Upper lobe of left lung (tissue), 6 donors: ENCODE results near the gene DOCK4. TPM values are rescaled to one million over a fixed set of nuclear protein-coding genes. Genes with fewer than 3 reads are reported as not detected.
A peak's percentile ranks its signal among the peaks of the same experiment; 100 is the strongest.

Experiments
- ATAC-seq, 2 donors: fragments of 200-7000 bp; cut with Tn5 transposase; one replicate each; pipeline ENCODE4 v1.9.1; 2022; ENCODE audit warnings: mild to moderate bottlenecking in 2 of 2, moderate library complexity in 2 of 2; ENCODE audit not compliant: low FRiP score in 2 of 2
- DNase-seq, 2 donors: peaks; one replicate each; pipeline ENCODE4 v3.0.0-alpha.2; 2019 to 2020
- H3K27ac ChIP-seq, 4 donors: fragments of 200-600 bp; sonication (generic); one replicate each; pipeline ENCODE4 v1.5.1; 2016 to 2019
- H3K27me3 ChIP-seq, 4 donors: fragments of 200-600 bp; sonication (generic); one replicate each; pipeline ENCODE4 v1.5.1; 2017 to 2019
- H3K36me3 ChIP-seq, 4 donors: fragments of 200-600 bp; sonication (generic); one replicate each; pipeline ENCODE4 v1.5.1; 2016 to 2019
- H3K4me1 ChIP-seq, 4 donors: fragments of 200-600 bp; sonication (generic); one replicate each; pipeline ENCODE4 v1.5.1; 2018 to 2019
- H3K4me3 ChIP-seq, 4 donors: fragments of 200-600 bp; sonication (generic); one replicate each; pipeline ENCODE4 v1.5.1; 2017 to 2019; ENCODE audit warnings: mild to moderate bottlenecking in 2 of 4, moderate library complexity in 1 of 4
- H3K9me3 ChIP-seq, 4 donors: fragments of 200-600 bp; sonication (generic); one replicate each; pipeline ENCODE4 v1.5.1; 2018 to 2019
- EP300 ChIP-seq, 4 donors: sonication (generic); formaldehyde crosslinking; IDR thresholded peaks; one replicate each; pipeline ENCODE4 v1.5.1; 2017; ENCODE audit warnings: antibody characterized with exemption in 4 of 4, control low read depth in 2 of 4
- POLR2A ChIP-seq, 4 donors: fragments of 450-650 bp; IDR thresholded peaks; one replicate each; pipeline ENCODE4 v1.5.1; 2016 to 2017; ENCODE audit warnings: antibody characterized with exemption in 4 of 4, mild to moderate bottlenecking in 2 of 4
- POLR2AphosphoS5 ChIP-seq, 2 donors: sonication (generic); formaldehyde crosslinking; IDR thresholded peaks; one replicate each; pipeline ENCODE4 v1.5.1; 2017; ENCODE audit warnings: antibody characterized with exemption in 2 of 2
- WGBS, 2 donors: methylation state at CpG; one replicate each; pipeline ENCODE4 v1.1.5; 2017 to 2018; 5-methylcytosine and 5-hydroxymethylcytosine counted together
- total RNA-seq, 6 donors: library from RNA; depleted of rRNA in 4 of 6; stranded (reverse); fragments of >200 nt in 4 of 6; gene quantifications; one replicate each; pipeline versions ENCODE4 v1.1.0 to v1.2.1, GENCODE V29; 2016 to 2021
- TF ChIP-seq, protein P1 (sequence below), 6 experiments: fragments of 450-650 bp in 4 of 6; fragments of 200-600 bp in 2 of 6; sonication (generic) in 2 of 6; IDR thresholded peaks; one replicate each; pipeline ENCODE4 v1.5.1; 2016 to 2019; ENCODE audit warnings: antibody characterized with exemption in 6 of 6
- donor health status: DM: no; HTN: no; CAD: no; lungs with moderate emphysema.
- donor health status: DM: no; HTN: yes; CAD: no; lungs with severe emphysema.

DOCK4 gene
- total RNA-seq, 6 donors from 2014 or later: 53.6 to 166 (median 100) TPM

DNA sequence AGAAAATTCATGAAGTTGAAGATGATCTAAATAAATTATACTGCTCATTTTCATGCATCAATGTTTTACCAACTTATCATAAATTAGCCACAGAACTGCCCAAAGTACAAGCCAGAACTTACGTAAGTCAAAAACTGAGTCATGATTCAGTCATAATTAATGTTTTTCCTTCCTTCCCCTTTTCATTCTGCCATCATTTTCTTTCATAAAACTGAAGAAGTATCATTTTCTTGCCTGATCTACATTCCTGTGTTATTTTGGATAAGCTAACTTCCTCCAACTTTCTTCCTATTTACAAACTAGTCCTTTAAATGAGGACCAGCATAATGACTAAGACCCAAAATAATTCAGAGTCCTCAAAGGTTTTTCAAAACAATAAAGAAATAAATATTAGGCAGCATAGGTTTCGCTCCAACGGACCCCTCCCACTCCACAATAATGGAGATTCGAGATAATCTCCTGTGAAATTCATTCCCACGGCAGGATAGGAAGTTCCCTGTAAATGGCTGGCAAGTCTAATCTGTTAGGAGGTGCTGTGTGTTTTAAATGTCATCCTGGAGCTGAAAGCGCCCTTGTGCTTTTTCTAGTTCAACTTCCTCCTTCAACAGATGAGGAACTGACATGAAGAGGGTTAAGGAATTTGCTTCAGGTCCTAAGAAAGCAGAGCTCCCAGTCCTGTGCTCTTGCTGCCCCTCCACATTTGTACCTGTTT is 218.9 kb downstream of the DOCK4 start:
- 22 to 33% methylated on average over 6 of the region's 6 CpGs for WGBS, 2 donors
- Histone ChIP-seq H3K4me1 (peaks cover 0 to 19% (median 18%) of the 10 kb centered on the region in 4 donors), H3K4me3 (no peak overlapping the region), H3K36me3 (peaks cover 0 to 41% (median 8%) of the 10 kb centered on the region in 4 donors), H3K27me3 (no peaks in the 10 kb centered on the region), H3K27ac (peak overlapping the region; percentile 57 to 81 (median 70)), H3K9me3 (no peaks in the 10 kb centered on the region)
- TF ChIP-seq POLR2AphosphoS5 (IDR thresholded peaks at IDR 0.05): no peak
- no peak for TF ChIP-seq POLR2A (IDR thresholded peaks at IDR 0.05)
- TF ChIP-seq, protein P1, sequence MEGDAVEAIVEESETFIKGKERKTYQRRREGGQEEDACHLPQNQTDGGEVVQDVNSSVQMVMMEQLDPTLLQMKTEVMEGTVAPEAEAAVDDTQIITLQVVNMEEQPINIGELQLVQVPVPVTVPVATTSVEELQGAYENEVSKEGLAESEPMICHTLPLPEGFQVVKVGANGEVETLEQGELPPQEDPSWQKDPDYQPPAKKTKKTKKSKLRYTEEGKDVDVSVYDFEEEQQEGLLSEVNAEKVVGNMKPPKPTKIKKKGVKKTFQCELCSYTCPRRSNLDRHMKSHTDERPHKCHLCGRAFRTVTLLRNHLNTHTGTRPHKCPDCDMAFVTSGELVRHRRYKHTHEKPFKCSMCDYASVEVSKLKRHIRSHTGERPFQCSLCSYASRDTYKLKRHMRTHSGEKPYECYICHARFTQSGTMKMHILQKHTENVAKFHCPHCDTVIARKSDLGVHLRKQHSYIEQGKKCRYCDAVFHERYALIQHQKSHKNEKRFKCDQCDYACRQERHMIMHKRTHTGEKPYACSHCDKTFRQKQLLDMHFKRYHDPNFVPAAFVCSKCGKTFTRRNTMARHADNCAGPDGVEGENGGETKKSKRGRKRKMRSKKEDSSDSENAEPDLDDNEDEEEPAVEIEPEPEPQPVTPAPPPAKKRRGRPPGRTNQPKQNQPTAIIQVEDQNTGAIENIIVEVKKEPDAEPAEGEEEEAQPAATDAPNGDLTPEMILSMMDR (IDR thresholded peaks at IDR 0.05): no peak
- no peak for TF ChIP-seq EP300 (IDR thresholded peaks at IDR 0.05)
- ATAC-seq: peak in 1 of 2 donors; percentile 80
- DNase-seq: no peak

DNA sequence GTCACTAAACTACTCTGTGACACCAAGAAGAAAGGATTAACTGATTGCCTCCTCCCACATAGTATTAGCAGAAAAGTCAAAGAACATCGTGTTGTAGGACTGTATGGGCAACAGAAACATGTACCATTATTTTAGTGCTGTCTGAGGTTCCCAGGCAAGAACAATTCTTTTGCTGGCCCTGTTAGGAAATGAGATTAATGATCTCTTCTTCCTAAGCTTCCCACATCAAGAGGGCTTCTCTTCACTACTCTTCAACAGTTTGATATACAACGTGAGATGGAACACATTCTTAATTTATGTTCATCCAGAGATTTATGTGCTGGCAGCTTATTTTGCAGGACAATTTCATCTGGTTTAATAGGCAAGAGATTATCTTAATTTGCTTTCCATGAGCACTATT is 219.6 kb downstream of the DOCK4 start:
- 35 to 45% methylated on average over 2 of the region's 2 CpGs for WGBS, 2 donors
- Histone ChIP-seq H3K27ac (peak overlapping the region; percentile 12 to 81 (median 70)), H3K36me3 (peaks cover 0 to 44% (median 8%) of the 10 kb centered on the region in 4 donors), H3K4me1 (peaks cover 0 to 19% (median 18%) of the 10 kb centered on the region in 4 donors), H3K9me3 (no peaks in the 10 kb centered on the region), H3K27me3 (no peaks in the 10 kb centered on the region), H3K4me3 (no peak overlapping the region)
- TF ChIP-seq, protein P1 (IDR thresholded peaks at IDR 0.05): no peak
- TF ChIP-seq POLR2A (IDR thresholded peaks at IDR 0.05): no peak
- TF ChIP-seq EP300 (IDR thresholded peaks at IDR 0.05): no peak
- TF ChIP-seq POLR2AphosphoS5 (IDR thresholded peaks at IDR 0.05): no peak
- no peak for ATAC-seq
- no peak for DNase-seq

DNA sequence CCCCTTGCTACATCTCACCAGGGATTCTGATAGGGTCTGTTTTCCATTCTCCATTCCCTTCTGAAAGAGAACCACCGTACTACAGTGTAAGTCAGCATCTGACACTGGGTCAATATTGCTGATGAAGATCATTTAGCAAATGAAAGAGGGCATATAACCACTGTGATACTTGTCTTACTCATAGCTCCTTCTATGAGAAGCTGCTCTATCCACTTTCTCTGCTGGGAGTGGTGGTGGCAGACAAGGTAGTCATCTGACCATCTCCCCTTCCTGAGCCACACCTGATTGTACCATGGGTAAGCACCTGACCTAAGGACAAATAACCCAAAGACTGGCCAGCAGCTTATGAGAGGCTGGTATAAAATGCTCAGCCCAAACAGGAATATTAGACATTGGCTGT is 220.4 kb downstream of the DOCK4 start:
- Histone ChIP-seq H3K9me3 (no peaks in the 10 kb centered on the region), H3K27me3 (no peaks in the 10 kb centered on the region), H3K4me1 (peaks cover 0 to 19% (median 18%) of the 10 kb centered on the region in 4 donors), H3K27ac (peak overlapping the region in 1 of 4 donors; percentile 74), H3K4me3 (no peak overlapping the region), H3K36me3 (peaks cover 0 to 50% (median 8%) of the 10 kb centered on the region in 4 donors)
- DNase-seq: no peak
- TF ChIP-seq POLR2A (IDR thresholded peaks at IDR 0.05): no peak
- no peak for TF ChIP-seq POLR2AphosphoS5 (IDR thresholded peaks at IDR 0.05)
- TF ChIP-seq EP300 (IDR thresholded peaks at IDR 0.05): no peak
- TF ChIP-seq, protein P1 (IDR thresholded peaks at IDR 0.05): no peak
- WGBS, 2 donors: 100% methylated on average over 1 of the region's 1 CpG
- no peak for ATAC-seq

DNA sequence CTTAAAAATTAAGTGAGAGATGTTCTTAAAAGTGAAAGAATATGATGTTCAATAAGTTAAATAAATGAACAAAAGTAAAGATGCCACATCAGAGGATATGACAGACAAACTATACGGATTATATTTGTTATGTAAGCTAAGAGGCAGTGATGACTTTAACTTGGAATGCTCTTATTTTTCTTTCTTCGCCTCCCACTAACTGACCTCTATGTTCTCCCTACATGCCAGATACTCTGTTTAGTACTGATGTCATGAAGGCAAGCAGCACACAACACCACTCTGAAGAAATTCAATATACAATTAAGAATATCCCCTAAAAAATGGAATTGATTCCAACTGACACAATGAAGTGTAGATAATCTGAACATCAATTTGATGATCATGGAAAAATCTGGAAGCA is 223.4 kb downstream of the DOCK4 start:
- Histone ChIP-seq H3K36me3 (peaks cover 0 to 46% (median 7%) of the 10 kb centered on the region in 4 donors), H3K27me3 (no peaks in the 10 kb centered on the region), H3K27ac (no peak overlapping the region), H3K4me1 (peaks cover 0 to 15% (median 14%) of the 10 kb centered on the region in 4 donors), H3K4me3 (no peak overlapping the region), H3K9me3 (no peaks in the 10 kb centered on the region)
- WGBS, 2 donors: 88 to 89% methylated on average over 2 of the region's 2 CpGs
- ATAC-seq (peak in 1 of 2 donors; percentile 52), DNase-seq (no peak)
- TF ChIP-seq POLR2A (IDR thresholded peaks at IDR 0.05): no peak
- no peak for TF ChIP-seq POLR2AphosphoS5 (IDR thresholded peaks at IDR 0.05)
- TF ChIP-seq, protein P1 (IDR thresholded peaks at IDR 0.05): no peak
- TF ChIP-seq EP300 (IDR thresholded peaks at IDR 0.05): no peak
